BLaER1 treated with 17β-estradiol and CSF1 and Interleukin-3, amounts not matched to agents 10 nM and 100 nM (cell line): ENCODE data around the gene DAZAP1.
A peak's percentile ranks its signal among the peaks of the same experiment; 100 is the strongest.

Experiments
- H3K27ac ChIP-seq, 11 experiments: shearing (Covaris generic); formaldehyde crosslinking; 2 replicates each; pipeline ENCODE4 v1.8.1; 2022
- H3K27me3 ChIP-seq, 11 experiments: shearing (Covaris generic); formaldehyde crosslinking; 2 replicates each; pipeline ENCODE4 v1.8.1; 2022
- H3K36me3 ChIP-seq, 11 experiments: shearing (Covaris generic); formaldehyde crosslinking; 2 replicates each; pipeline ENCODE4 v1.8.1; 2022
- H3K4me1 ChIP-seq, 10 experiments: shearing (Covaris generic); formaldehyde crosslinking; 2 replicates each; pipeline ENCODE4 v1.8.1; 2022
- H3K4me2 ChIP-seq, 11 experiments: shearing (Covaris generic); formaldehyde crosslinking; 2 replicates each; pipeline ENCODE4 v1.8.1; 2022
- H3K4me3 ChIP-seq, 10 experiments: shearing (Covaris generic); formaldehyde crosslinking; 2 replicates each; pipeline ENCODE4 v1.8.1; 2022
- H3K9ac ChIP-seq, 11 experiments: shearing (Covaris generic); formaldehyde crosslinking; 2 replicates each; pipeline ENCODE4 v1.8.1; 2022
- H3K9me3 ChIP-seq, 11 experiments: shearing (Covaris generic); formaldehyde crosslinking; replicated peaks in 1 of 11; 2 replicates each; pipeline ENCODE4 v1.8.1; 2022
- H4K20me1 ChIP-seq, 11 experiments: shearing (Covaris generic); formaldehyde crosslinking; 2 replicates each; pipeline ENCODE4 v1.8.1; 2022
- Cebpa-rat ChIP-seq, 11 experiments: shearing (Covaris generic); IDR thresholded peaks; 2 replicates each; pipeline ENCODE4 v1.8.1; 2022

DAZAP1 gene

GRCh38 chr19:1387684-1388636 is 19.4 kb upstream of the DAZAP1 start:
- Histone ChIP-seq H3K4me3 (no peak overlapping the region), H3K27ac (no peak overlapping the region), H3K9ac (0 out of 22 replicates have a peak overlapping the region, but pooled peaks of 1 of the 11 experiments have one; percentile 18), H3K4me1 (peaks cover 16 to 30% (median 24%) of the 10 kb centered on the region in 10 experiments), H3K4me2 (no peak overlapping the region), H3K36me3 (peaks cover 49 to 71% (median 68%) of the 10 kb centered on the region in 11 experiments), H3K9me3 (no peaks in the 10 kb centered on the region), H3K27me3 (no peaks in the 10 kb centered on the region), H4K20me1 (peaks cover 20 to 68% (median 36%) of the 10 kb centered on the region in 11 experiments; a peak in 18 of 22 replicates)
- no peak for TF ChIP-seq Cebpa-rat (IDR thresholded peaks at IDR 0.05)

- H3K36me3 ChIP-seq = peaks cover 55 to 77% (median 74%) of the 10 kb centered on the region in 11 experiments
- no peak overlapping the region for H3K4me2 ChIP-seq
- H3K4me3 ChIP-seq = no peak overlapping the region
- H4K20me1 ChIP-seq = peaks cover 20 to 71% (median 37%) of the 10 kb centered on the region in 11 experiments; a peak in 18 of 22 replicates
- H3K9ac ChIP-seq = no peak overlapping the region
- H3K4me1 ChIP-seq = peaks cover 16 to 29% (median 24%) of the 10 kb centered on the region in 10 experiments
- H3K27ac ChIP-seq = no peak overlapping the region
- H3K9me3 ChIP-seq = no peaks in the 10 kb centered on the region
- H3K27me3 ChIP-seq = no peaks in the 10 kb centered on the region
- TF ChIP-seq Cebpa-rat (IDR thresholded peaks at IDR 0.05) = no peak
Observed at GRCh38 chr19:1388637-1389026, 18.8 kb upstream of the DAZAP1 start.

GRCh38 chr19:1389033-1389940 is 18.1 kb upstream of the DAZAP1 start:
- no peak overlapping the region for H3K9ac ChIP-seq

GRCh38 chr19:1390890-1391423 is 16.4 kb upstream of the DAZAP1 start:
- H4K20me1 ChIP-seq = peaks cover 21 to 85% (median 52%) of the 10 kb centered on the region in 11 experiments; a peak in 20 of 22 replicates
- H3K9ac ChIP-seq = no peak overlapping the region
- no peaks in the 10 kb centered on the region for H3K9me3 ChIP-seq
- no peak overlapping the region for H3K27ac ChIP-seq
- H3K4me2 ChIP-seq = no peak overlapping the region
- peaks cover 52 to 94% (median 84%) of the 10 kb centered on the region in 11 experiments for H3K36me3 ChIP-seq
- peaks cover 4 to 21% (median 14%) of the 10 kb centered on the region in 10 experiments for H3K4me1 ChIP-seq
- no peaks in the 10 kb centered on the region for H3K27me3 ChIP-seq
- no peak overlapping the region for H3K4me3 ChIP-seq
- TF ChIP-seq Cebpa-rat (IDR thresholded peaks at IDR 0.05) = no peak

More at GRCh38 chr19:1389033-1389940, 18.1 kb upstream of the DAZAP1 start:
- H3K4me3 ChIP-seq = no peak overlapping the region
- TF ChIP-seq Cebpa-rat (IDR thresholded peaks at IDR 0.05) = no peak
- no peak overlapping the region for H3K4me2 ChIP-seq
- peaks cover 17 to 78% (median 42%) of the 10 kb centered on the region in 11 experiments; a peak in 18 of 22 replicates for H4K20me1 ChIP-seq
- peaks cover 55 to 84% (median 80%) of the 10 kb centered on the region in 11 experiments for H3K36me3 ChIP-seq
- no peaks in the 10 kb centered on the region for H3K27me3 ChIP-seq
- H3K9me3 ChIP-seq = no peaks in the 10 kb centered on the region
- H3K27ac ChIP-seq = no peak overlapping the region
- H3K4me1 ChIP-seq = peaks cover 16 to 29% (median 24%) of the 10 kb centered on the region in 10 experiments

- Histone ChIP-seq H3K9me3 (no peaks in the 10 kb centered on the region), H4K20me1 (peaks cover 24 to 84% (median 53%) of the 10 kb centered on the region in 11 experiments; a peak in 20 of 22 replicates), H3K36me3 (peaks cover 51 to 81% (median 72%) of the 10 kb centered on the region in 11 experiments), H3K4me2 (no peak overlapping the region), H3K4me1 (peaks cover 14 to 23% (median 19%) of the 10 kb centered on the region in 10 experiments), H3K4me3 (no peak overlapping the region), H3K27me3 (no peaks in the 10 kb centered on the region), H3K9ac (no peak overlapping the region), H3K27ac (no peak overlapping the region)
- TF ChIP-seq Cebpa-rat (IDR thresholded peaks at IDR 0.05) = no peak
Observed at GRCh38 chr19:1392407-1392806, 15.0 kb upstream of the DAZAP1 start.

- Histone ChIP-seq H3K4me2 (no peak overlapping the region), H4K20me1 (peaks cover 22 to 86% (median 53%) of the 10 kb centered on the region in 11 experiments; a peak in 19 of 22 replicates), H3K4me1 (peaks cover 19 to 27% (median 24%) of the 10 kb centered on the region in 10 experiments), H3K27ac (no peak overlapping the region), H3K4me3 (no peak overlapping the region), H3K9ac (no peak overlapping the region), H3K36me3 (peaks cover 48 to 78% (median 69%) of the 10 kb centered on the region in 11 experiments), H3K9me3 (no peaks in the 10 kb centered on the region), H3K27me3 (no peaks in the 10 kb centered on the region)
- no peak for TF ChIP-seq Cebpa-rat (IDR thresholded peaks at IDR 0.05)
Observed at GRCh38 chr19:1392939-1393530, 14.4 kb upstream of the DAZAP1 start.

- no peak overlapping the region for H3K4me3 ChIP-seq
- no peak for TF ChIP-seq Cebpa-rat (IDR thresholded peaks at IDR 0.05)
- H3K9me3 ChIP-seq = no peaks in the 10 kb centered on the region
- peaks cover 14 to 80% (median 51%) of the 10 kb centered on the region in 11 experiments; a peak in 19 of 22 replicates for H4K20me1 ChIP-seq
- peaks cover 40 to 78% (median 63%) of the 10 kb centered on the region in 11 experiments for H3K36me3 ChIP-seq
- no peaks in the 10 kb centered on the region for H3K27me3 ChIP-seq
- H3K27ac ChIP-seq = no peak overlapping the region
- peaks cover 19 to 29% (median 24%) of the 10 kb centered on the region in 10 experiments for H3K4me1 ChIP-seq
- H3K9ac ChIP-seq = no peak overlapping the region
- no peak overlapping the region for H3K4me2 ChIP-seq
Observed at GRCh38 chr19:1393841-1394240, 13.5 kb upstream of the DAZAP1 start.
